HepG2 (cell line): ENCODE results near the gene RASGRP2. TPM values are rescaled to one million over a fixed set of nuclear protein-coding genes. Genes with fewer than 3 reads are reported as not detected.
A peak's percentile ranks its signal among the peaks of the same experiment; 100 is the strongest.

Experiments used
- ATAC-seq: fragments of 200-7000 bp; cut with Tn5 transposase; 3 replicates; pipeline ENCODE4 v1.9.1; 2020; ENCODE audit warnings: mild to moderate bottlenecking, moderate library complexity
- BruUV-seq: library from RNA; stranded (reverse); fragments of 400-500 nt; replicated peaks from 2 replicates; lab custom pipeline; 2021; lab: Mats Ljungman, UMichigan
- CTCF ChIA-PET: fragments of 300-600 bp; formaldehyde crosslinking; extraction: SDS; loops from one replicate; lab custom pipeline; 2021; ENCODE audit warnings: low total read pairs, inconsistent platforms, low intra/inter-chr PET ratio; lab: Yijun Ruan, JAX
- POLR2A ChIA-PET: fragments of 350-600 bp; sonication (Branson Sonifier 250); formaldehyde crosslinking; loops from one replicate; lab custom pipeline; 2020; ENCODE audit warnings: antibody characterized with exemption, inconsistent platforms; lab: Yijun Ruan, JAX
- DNase-seq: peaks from one replicate; pipeline ENCODE4 v3.0.0-alpha.2; 2015; ENCODE audit warnings: low spot score
- FAIRE-seq: peaks from 3 replicates; lab custom pipeline; 2011; peaks lifted over from hg19 to GRCh38; lab: Jason Lieb, UNC
- H2AFZ ChIP-seq: one replicate; pipeline ENCODE4 v1.6.1; 2011; ENCODE audit warnings: low read length, inconsistent platforms
- H3K27ac ChIP-seq: fragments of 300-600 bp; 3 replicates; pipeline ENCODE4 v1.8.0; 2011; ENCODE audit warnings: mixed run types, mild to moderate bottlenecking, mixed read lengths, low read length, inconsistent platforms; ENCODE audit not compliant: insufficient read depth; ENCODE audit errors: extremely low read length
- H3K27me3 ChIP-seq, 2 experiments: fragments of 200-600 bp in 1 of 2; 2 replicates in 1 of 2; 3 replicates in 1 of 2; pipeline versions ENCODE4 v1.6.0 to v1.8.0; 2011; ENCODE audit warnings: low read length in 2 of 2, mild to moderate bottlenecking in 2 of 2, moderate library complexity in 2 of 2, inconsistent platforms in 1 of 2; ENCODE audit not compliant: insufficient read depth in 2 of 2, control insufficient read depth in 1 of 2
- H3K36me3 ChIP-seq, 2 experiments: fragments of 200-600 bp in 1 of 2; replicated peaks in 1 of 2; 2 replicates in 1 of 2; 3 replicates in 1 of 2; pipeline versions ENCODE4 v1.5.1 to v1.8.0; 2011; ENCODE audit warnings: low read length in 2 of 2, inconsistent platforms in 1 of 2; ENCODE audit not compliant: insufficient read depth in 2 of 2, control insufficient read depth in 1 of 2
- H3K4me1 ChIP-seq: 2 replicates; pipeline ENCODE4 v1.5.1; 2012; ENCODE audit warnings: low read length, inconsistent platforms; ENCODE audit not compliant: insufficient read depth
- H3K4me2 ChIP-seq: 2 replicates; pipeline ENCODE4 v1.6.0; 2011; ENCODE audit warnings: low read depth, low read length, inconsistent platforms
- H3K4me3 ChIP-seq, 3 experiments: fragments of 200-600 bp in 1 of 3; sonication (generic), shearing (Covaris generic) in 1 of 3; replicated peaks in 1 of 3; 2 replicates each; pipeline ENCODE4 v1.5.1; 2011 to 2016; ENCODE audit warnings: low read length in 3 of 3, inconsistent platforms in 2 of 3, low read depth in 2 of 3, mild to moderate bottlenecking in 2 of 3, control low read depth in 1 of 3, mixed read lengths in 1 of 3; ENCODE audit not compliant: insufficient read depth in 1 of 3
- H3K79me2 ChIP-seq: one replicate; pipeline ENCODE4 v1.6.1; 2011; ENCODE audit warnings: low read length, inconsistent platforms; ENCODE audit not compliant: insufficient read depth
- H3K9ac ChIP-seq: 2 replicates; pipeline ENCODE4 v1.6.0; 2011; ENCODE audit warnings: mild to moderate bottlenecking, low read depth, low read length, inconsistent platforms; ENCODE audit not compliant: insufficient read depth
- H3K9me3 ChIP-seq: 2 replicates; pipeline ENCODE4 v1.5.1; 2012; ENCODE audit warnings: mild to moderate bottlenecking, low read length
- H4K20me1 ChIP-seq: 2 replicates; pipeline ENCODE4 v1.6.0; 2011; ENCODE audit warnings: inconsistent platforms, mild to moderate bottlenecking, low read length, moderate library complexity; ENCODE audit not compliant: insufficient read depth
- ERF ChIP-seq: IDR thresholded peaks from 2 replicates; pipeline ENCODE4 v1.6.1; 2018; ENCODE audit warnings: missing biosample characterization, missing genetic modification reagents
- GATA4 ChIP-seq: sonication (generic); IDR thresholded peaks from 2 replicates; pipeline ENCODE4 v1.6.1; 2016; ENCODE audit warnings: antibody characterized with exemption, low read depth, borderline replicate concordance
- GMEB2 ChIP-seq: IDR thresholded peaks from 2 replicates; pipeline ENCODE4 v1.6.1; 2016; ENCODE audit warnings: missing biosample characterization, missing genetic modification reagents, low read depth
- KDM2A ChIP-seq: sonication (generic); formaldehyde crosslinking; IDR thresholded peaks from 2 replicates; pipeline ENCODE4 v1.4.0; 2020; ENCODE audit warnings: low read depth, missing genetic modification reagents, borderline replicate concordance
- NR2F6 ChIP-seq, 2 experiments: IDR thresholded peaks; 2 replicates each; pipeline ENCODE4 v1.6.1; 2016; ENCODE audit warnings: antibody characterized with exemption in 1 of 2, mild to moderate bottlenecking in 1 of 2
- SP5 ChIP-seq: IDR thresholded peaks from 2 replicates; pipeline ENCODE4 v1.6.1; 2016; ENCODE audit warnings: low read depth, borderline replicate concordance
- TFDP2 ChIP-seq: sonication (generic); formaldehyde crosslinking; IDR thresholded peaks from 2 replicates; pipeline ENCODE4 v1.4.0; 2020; ENCODE audit warnings: missing genetic modification reagents
- ZBTB33 ChIP-seq: sonication (generic); formaldehyde crosslinking; IDR thresholded peaks from 2 replicates; pipeline ENCODE4 v1.4.0; 2020; ENCODE audit warnings: missing genetic modification reagents
- ZNF350 ChIP-seq: sonication (generic); formaldehyde crosslinking; IDR thresholded peaks from 2 replicates; pipeline ENCODE4 v1.4.0; 2020; ENCODE audit warnings: mild to moderate bottlenecking, low read depth, missing genetic modification reagents, borderline replicate concordance
- ZNF746 ChIP-seq: sonication (generic); formaldehyde crosslinking; IDR thresholded peaks from 2 replicates; pipeline ENCODE4 v1.8.0; 2022; ENCODE audit warnings: mild to moderate bottlenecking, missing genetic modification reagents
- WGBS: methylation state at CpG from one replicate; pipeline ENCODE4 v1.1.6; 2017; ENCODE audit warnings: low lambda C conversion rate; 5-methylcytosine and 5-hydroxymethylcytosine counted together
- in situ Hi-C: cut with HindIII; loops from 2 replicates; pipeline ENCODE4 v1.10.0; 2017; ENCODE audit warnings: low pct_unique_long_range_greater_than_20kb; ENCODE audit not compliant: extremely low pct_ligation_motif_present
- intact Hi-C: fragments of 100-400 bp; cut with micrococcal nuclease; formaldehyde crosslinking; loops from one replicate; pipeline ENCODE4 v1.10.0; 2022; ENCODE audit not compliant: unreplicated experiment
- polyA plus RNA-seq, 8 experiments: library from polyadenylated mRNA; depleted of rRNA in 3 of 8; stranded (reverse) in 7 of 8; unstranded in 1 of 8; fragments of >200 nt; fragmentation: Illumina TruSeq in 4 of 8; extraction: Trizol in 4 of 8; gene quantifications; 2 replicates each; pipeline versions ENCODE4 v1.2.1 to v1.2.3, GENCODE V29; 2011 to 2016; ENCODE audit warnings: low read depth in 4 of 8, missing spikeins in 1 of 8, mixed read lengths in 1 of 8; ENCODE audit not compliant: insufficient read depth in 1 of 8
- total RNA-seq, 5 experiments: library from RNA; depleted of rRNA; stranded (reverse); fragments of >200 nt; fragmentation: Illumina TruSeq; extraction: Trizol; gene quantifications; 2 replicates each; pipeline ENCODE4 v1.2.3, GENCODE V29; 2016; ENCODE audit warnings: low read depth in 1 of 5
- TF ChIP-seq, protein P1 (sequence below), 2 experiments: sonication (generic) in 1 of 2; formaldehyde crosslinking in 1 of 2; IDR thresholded peaks; 2 replicates each; pipeline versions ENCODE4 v1.4.0 to v1.6.1; 2018 to 2020; ENCODE audit warnings: missing genetic modification reagents in 2 of 2, borderline replicate concordance in 1 of 2, low read depth in 1 of 2, mild to moderate bottlenecking in 1 of 2, missing biosample characterization in 1 of 2
- TF ChIP-seq, protein P2 (sequence below): IDR thresholded peaks from 2 replicates; pipeline ENCODE4 v1.6.1; 2018; ENCODE audit warnings: missing genetic modification reagents

The RASGRP2 gene
- total and polyA plus RNA-seq, 2 of the 13 experiments (the other 11 are each of a cell fraction or from before 2014, with no cell fraction given): 0.61 TPM; not detected in 1

GRCh38 chr11:64744544-64745188 lies 724 bp upstream of the RASGRP2 start (continued):
- TF ChIP-seq GMEB2 (CRISPR knock-in tag) (no peak), ZBTB33 (no peak), ZNF350 (no peak)

GRCh38 chr11:64742889-64743590 lies 902 bp downstream of the RASGRP2 start:
- H3K4me2 ChIP-seq: peak overlapping the region; percentile 82
- H3K9ac ChIP-seq: no peak overlapping the region
- in situ Hi-C loops (no loop called here), intact Hi-C loops (no loop called here)
- peak overlapping the region; percentile 43 to 74 (median 59) for H3K4me3 ChIP-seq
- WGBS: 3% methylated on average over 11 of the region's 58 CpGs
- no peak overlapping the region for H3K27ac ChIP-seq
- H3K9me3 ChIP-seq: no peaks in the 10 kb centered on the region
- BruUV-seq: no TSS peak
- no peaks in the 10 kb centered on the region for H3K36me3 ChIP-seq
- no peak for FAIRE-seq
- no peak overlapping the region for H2AFZ ChIP-seq
- POLR2A ChIA-PET: no interaction called here
- 0 out of 2 replicates have a peak, but pooled peaks cover 3% of the 10 kb centered on the region for H4K20me1 ChIP-seq
- H3K27me3 ChIP-seq: peaks cover 14 to 79% of the 10 kb centered on the region in 2 experiments
- peak; percentile 74 for ATAC-seq
- no peaks in the 10 kb centered on the region for H3K79me2 ChIP-seq
- H3K4me1 ChIP-seq: peaks cover 36% of the 10 kb centered on the region
- CTCF ChIA-PET: interaction anchor here (2.8 kb wide), 1 partner anchor 55 kb away, joined by 23 read pairs; no protein-coding TSS in a partner anchor
- no peak for DNase-seq
- TF ChIP-seq, protein P1, sequence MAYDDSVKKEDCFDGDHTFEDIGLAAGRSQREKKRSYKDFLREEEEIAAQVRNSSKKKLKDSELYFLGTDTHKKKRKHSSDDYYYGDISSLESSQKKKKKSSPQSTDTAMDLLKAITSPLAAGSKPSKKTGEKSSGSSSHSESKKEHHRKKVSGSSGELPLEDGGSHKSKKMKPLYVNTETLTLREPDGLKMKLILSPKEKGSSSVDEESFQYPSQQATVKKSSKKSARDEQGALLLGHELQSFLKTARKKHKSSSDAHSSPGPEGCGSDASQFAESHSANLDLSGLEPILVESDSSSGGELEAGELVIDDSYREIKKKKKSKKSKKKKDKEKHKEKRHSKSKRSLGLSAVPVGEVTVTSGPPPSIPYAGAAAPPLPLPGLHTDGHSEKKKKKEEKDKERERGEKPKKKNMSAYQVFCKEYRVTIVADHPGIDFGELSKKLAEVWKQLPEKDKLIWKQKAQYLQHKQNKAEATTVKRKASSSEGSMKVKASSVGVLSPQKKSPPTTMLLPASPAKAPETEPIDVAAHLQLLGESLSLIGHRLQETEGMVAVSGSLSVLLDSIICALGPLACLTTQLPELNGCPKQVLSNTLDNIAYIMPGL (CRISPR knock-in tag; IDR thresholded peaks at IDR 0.05; ENCODE audit: borderline replicate concordance in 1 of 2, low read depth in 1 of 2): peak in 1 of 2 experiments; percentile 72; a peak in 2 of 4 replicates
- TF ChIP-seq ZNF746 (CRISPR knock-in tag): 0 out of 2 replicates have a peak, but pooled peaks have one; percentile 37
- no peak for TF ChIP-seq NR2F6 (IDR thresholded peaks at IDR 0.05)
- TF ChIP-seq NR2F6 (CRISPR knock-in tag; IDR thresholded peaks at IDR 0.05): no peak
- TF ChIP-seq ERF (CRISPR knock-in tag): peak; percentile 63; the same call in 1 of the 2 replicates
- TF ChIP-seq TFDP2 (CRISPR knock-in tag): peak; percentile 37; the same call in 1 of the 2 replicates
- 0 out of 2 replicates have a peak, but pooled peaks have one; percentile 25 for TF ChIP-seq SP5 (CRISPR knock-in tag)
- peak; percentile 42; the same call in 1 of the 2 replicates for TF ChIP-seq KDM2A
- TF ChIP-seq GATA4: no peak
- TF ChIP-seq, protein P2, sequence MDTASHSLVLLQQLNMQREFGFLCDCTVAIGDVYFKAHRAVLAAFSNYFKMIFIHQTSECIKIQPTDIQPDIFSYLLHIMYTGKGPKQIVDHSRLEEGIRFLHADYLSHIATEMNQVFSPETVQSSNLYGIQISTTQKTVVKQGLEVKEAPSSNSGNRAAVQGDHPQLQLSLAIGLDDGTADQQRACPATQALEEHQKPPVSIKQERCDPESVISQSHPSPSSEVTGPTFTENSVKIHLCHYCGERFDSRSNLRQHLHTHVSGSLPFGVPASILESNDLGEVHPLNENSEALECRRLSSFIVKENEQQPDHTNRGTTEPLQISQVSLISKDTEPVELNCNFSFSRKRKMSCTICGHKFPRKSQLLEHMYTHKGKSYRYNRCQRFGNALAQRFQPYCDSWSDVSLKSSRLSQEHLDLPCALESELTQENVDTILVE (CRISPR knock-in tag): no peak
